Right renal pelvis (tissue), 4 donors: ENCODE measurements around the gene CREBRF. TPM values are rescaled to one million over a fixed set of nuclear protein-coding genes. Genes with fewer than 3 reads are reported as not detected.
"Not testable (repeated sequence)": the region's sequence is repeated elsewhere in the genome, so short reads cannot be mapped to it uniquely, and the experiment has no call there.

Experiments
- DNase-seq, 4 donors: peaks; one replicate each; pipeline ENCODE4 v3.0.0-alpha.2; 2013; ENCODE audit warnings: low read depth in 4 of 4, low spot score in 3 of 4, missing footprints in 1 of 4
- polyA plus RNA-seq, 4 donors: library from polyadenylated mRNA; unstranded; fragments of 120-200 nt; gene quantifications; one replicate each; pipeline ENCODE4 v1.2.1, GENCODE V29; 2013; ENCODE audit not compliant: insufficient read length in 4 of 4

Gene CREBRF
- polyA plus RNA-seq, 4 donors, result 19.0 to 23.4 (median 23.2) TPM

GRCh38 chr5:173076471-173076870, 20.3 kb downstream of the CREBRF start:
- not testable (repeated sequence) for DNase-seq

DNA sequence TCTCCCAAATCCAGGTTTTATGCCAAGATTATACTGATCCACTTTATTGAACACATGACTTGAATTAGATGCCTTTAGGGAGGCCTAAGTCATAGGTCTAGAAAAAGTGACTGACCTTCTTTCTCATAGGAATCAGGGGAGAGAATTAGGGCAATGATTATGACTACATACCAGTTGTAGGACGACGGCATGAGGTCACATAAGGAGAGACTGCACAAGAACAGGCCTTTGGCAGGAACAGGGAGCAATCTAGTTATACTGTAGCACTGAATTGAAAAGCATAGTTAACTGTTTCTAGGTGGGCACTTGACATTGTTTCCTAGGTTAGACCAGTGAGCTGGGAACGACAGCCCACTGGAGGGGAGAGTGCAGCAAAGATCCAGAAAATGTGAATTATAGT, 22.7 kb downstream of the CREBRF start:
- DNase-seq, result no peak

DNA sequence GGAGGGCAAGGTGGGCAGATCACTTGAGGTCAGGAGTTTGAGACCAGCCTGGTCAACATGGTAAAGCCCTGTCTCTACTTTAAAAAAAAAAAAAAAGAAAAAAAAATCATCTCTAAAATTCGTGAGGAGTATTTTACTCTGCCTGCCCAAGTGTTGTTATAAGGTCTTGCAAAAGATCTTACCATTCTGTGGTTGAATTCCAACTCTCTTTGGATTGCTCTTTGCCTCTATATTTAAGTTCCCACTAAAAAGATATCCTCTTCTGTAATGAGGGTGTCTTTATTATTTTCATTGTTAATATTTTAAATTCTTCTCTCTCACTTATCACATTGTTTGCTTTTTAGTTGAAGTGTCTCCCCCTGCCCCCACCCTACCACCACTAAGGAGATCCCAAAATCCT, 33.4 kb downstream of the CREBRF start:
- DNase-seq, result no peak

DNA sequence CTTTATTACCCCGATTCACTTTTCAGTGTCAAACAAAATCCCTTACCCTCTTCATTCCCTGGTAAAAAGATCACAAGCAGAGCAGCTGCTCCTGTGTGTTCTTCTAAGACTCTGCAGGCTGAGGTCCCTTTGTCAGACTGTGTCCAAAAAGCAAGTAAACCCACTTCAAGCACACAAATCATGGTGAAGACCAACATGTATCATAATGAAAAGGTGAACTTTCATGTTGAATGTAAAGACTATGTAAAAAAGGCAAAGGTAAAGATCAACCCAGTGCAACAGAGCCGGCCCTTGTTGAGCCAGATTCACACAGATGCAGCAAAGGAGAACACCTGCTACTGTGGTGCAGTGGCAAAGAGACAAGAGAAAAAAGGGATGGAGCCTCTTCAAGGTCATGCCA, 34.5 kb downstream of the CREBRF start:
- no peak for DNase-seq

GRCh38 chr5:173091981-173092380, 35.8 kb downstream of the CREBRF start:
- no peak for DNase-seq

DNA sequence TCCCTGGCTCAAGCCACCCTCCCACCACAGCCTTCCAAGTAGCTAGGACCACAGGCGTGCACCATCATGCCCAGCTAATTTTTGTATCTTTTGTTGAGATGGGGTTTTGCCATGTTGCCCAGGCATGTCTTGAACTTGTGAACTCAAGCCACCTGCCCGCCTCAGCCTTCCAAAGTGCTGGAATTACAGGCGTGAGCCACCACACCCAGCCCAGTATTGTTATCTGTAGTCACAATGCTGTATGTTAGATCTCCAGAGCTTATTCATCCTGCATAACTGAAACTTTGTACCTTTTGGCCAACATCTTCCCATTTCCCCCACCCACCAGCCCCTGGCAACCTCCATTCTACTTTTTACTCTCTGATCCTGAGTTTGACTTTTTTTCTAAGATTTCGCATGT, 37.5 kb downstream of the CREBRF start:
- DNase-seq, result no peak

GRCh38 chr5:173094012-173094661, 38.0 kb downstream of the CREBRF start:
- no peak for DNase-seq

DNA sequence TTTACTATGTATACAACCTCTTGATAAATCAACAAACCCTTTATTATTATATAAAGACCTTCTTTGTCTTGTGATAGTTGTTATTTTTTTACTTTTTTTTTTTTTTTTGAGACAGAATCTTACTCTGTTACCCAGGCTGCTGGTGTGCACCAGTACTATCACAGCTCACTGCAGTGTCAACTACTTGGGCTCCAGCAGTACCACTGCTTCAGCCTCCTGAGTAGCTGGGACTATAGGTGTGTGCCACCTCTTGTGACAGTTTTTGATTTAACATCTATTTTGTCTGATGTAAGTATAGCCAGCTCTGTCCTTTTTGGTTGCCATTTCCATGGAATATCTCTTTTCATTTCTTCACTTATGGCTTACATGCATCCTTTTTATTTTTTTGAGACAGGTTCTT, 42.6 kb downstream of the CREBRF start:
- DNase-seq, result no peak

GRCh38 chr5:173099461-173099860, 43.3 kb downstream of the CREBRF start:
- DNase-seq, result no peak

- DNase-seq, result no peak
Observed at GRCh38 chr5:173101245-173101644, 45.1 kb downstream of the CREBRF start.

- DNase-seq, result no peak
Observed at GRCh38 chr5:173103411-173103810, 47.3 kb downstream of the CREBRF start.

- DNase-seq, result no peak
Observed at GRCh38 chr5:173108914-173109313, 52.8 kb downstream of the CREBRF start.

DNA sequence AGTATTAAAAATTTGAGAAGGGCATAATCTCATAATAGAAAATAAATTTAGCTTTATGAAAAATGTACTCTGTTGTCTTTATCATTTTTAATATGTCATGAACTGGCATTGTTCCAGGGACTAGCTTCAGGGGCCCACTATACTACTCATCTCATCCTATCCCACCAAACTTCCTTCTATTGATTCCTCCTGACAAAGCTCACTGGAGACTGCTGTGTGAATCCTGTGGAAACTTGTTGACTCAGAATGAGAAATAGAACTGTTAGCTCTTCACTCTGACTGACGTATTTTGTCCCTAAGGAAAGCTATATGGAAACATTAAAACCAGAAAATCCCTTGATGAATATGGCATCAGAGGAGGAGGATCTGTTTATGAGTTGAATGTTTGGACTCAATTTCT, 58.4 kb downstream of the CREBRF start:
- no peak for DNase-seq

- DNase-seq, result no peak
Observed at GRCh38 chr5:173119719-173120118, 63.6 kb downstream of the CREBRF start.

GRCh38 chr5:173123416-173123815, 67.3 kb downstream of the CREBRF start:
- no peak for DNase-seq

GRCh38 chr5:173132166-173132565, 76.0 kb downstream of the CREBRF start:
- DNase-seq, result not testable (repeated sequence)

DNA sequence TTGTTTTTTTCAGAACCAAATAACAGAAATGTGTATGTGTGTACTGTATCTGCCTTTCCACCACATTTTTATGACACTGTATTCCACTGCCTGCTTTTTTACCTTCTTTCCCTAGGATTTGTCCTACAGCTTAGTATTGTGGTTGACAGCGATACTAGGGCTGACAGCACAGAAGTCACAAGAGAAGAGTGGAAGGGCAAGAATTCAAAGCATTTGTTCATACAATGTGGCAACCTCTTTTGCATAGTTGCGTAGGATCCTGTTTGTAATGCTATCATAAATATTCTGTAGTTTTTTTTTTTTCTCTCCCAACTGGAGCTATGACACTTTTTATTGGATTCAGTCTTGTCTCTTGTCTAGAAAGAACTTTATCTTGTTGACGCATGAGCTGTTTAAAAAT, 82.6 kb downstream of the CREBRF start:
- no peak for DNase-seq

- no peak for DNase-seq
Observed at GRCh38 chr5:173139631-173140030, 83.5 kb downstream of the CREBRF start.

GRCh38 chr5:173140769-173141168, 84.6 kb downstream of the CREBRF start:
- no peak for DNase-seq

DNA sequence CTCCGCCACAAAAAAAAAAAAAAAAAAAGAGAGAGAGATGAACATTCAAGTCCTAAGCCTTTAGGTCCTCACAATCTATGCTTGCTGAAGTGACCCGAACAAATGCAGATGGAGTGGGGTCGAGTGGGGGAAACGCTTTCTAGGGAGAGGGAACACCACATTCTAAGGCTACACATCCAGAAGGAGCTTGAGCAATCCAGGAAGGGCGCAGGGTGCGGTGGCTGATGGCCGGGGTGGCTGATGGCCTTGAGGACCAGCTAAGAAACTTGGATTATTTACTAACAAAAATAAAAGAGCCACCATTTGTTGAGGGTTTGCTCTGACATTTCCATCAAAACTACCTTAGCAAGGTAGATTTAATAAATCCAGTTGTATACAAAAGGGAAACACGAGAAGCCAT, 87.4 kb downstream of the CREBRF start:
- DNase-seq, result no peak

GRCh38 chr5:173144200-173145176, 88.3 kb downstream of the CREBRF start, which contains the start of gene BNIP1:
BNIP1 (plus strand) TSS chr5:173144531; CDS start chr5:173144546, 15 bp downstream.
- DNase-seq, result peak; percentile 91 to 96 (median 93)

DNA sequence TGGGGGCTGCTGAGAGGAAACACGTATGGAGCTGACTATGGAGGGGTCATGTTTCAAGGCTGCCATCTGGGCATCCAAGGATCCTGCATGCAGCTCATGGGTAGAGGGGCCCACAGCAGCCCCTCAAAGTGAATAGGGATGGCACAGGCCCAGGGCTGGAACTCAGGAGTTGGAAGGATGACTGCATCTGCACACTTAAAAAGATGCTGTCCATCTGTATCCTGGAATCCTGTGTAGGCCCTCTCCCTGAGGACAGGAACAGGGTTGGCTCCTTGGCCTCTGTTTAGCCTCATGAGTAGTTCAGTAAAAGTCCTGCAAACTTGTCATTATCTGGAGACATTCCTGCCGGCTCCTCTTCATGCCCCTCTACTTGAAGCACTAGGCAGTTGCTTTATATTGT, 92.2 kb downstream of the CREBRF start:
- no peak for DNase-seq
